A673 (cell line): ENCODE measurements around the gene DGAT2. TPM values are rescaled to one million over a fixed set of nuclear protein-coding genes. Genes with fewer than 3 reads are reported as not detected.

Source experiments
- BruUV-seq: library from RNA; stranded (reverse); fragments of 400-500 nt; replicated peaks from 2 replicates; lab custom pipeline; 2021; lab: Mats Ljungman, UMichigan
- CTCF ChIA-PET: fragments of 300-600 bp; sonication (Branson Sonifier 250); formaldehyde crosslinking; loops from one replicate; lab custom pipeline; 2022; ENCODE audit warnings: antibody characterized with exemption; lab: Charles Lee
- POLR2A ChIA-PET: fragments of 300-600 bp; sonication (Branson Sonifier 250); formaldehyde crosslinking; loops from one replicate; lab custom pipeline; 2022; ENCODE audit warnings: antibody characterized with exemption; ENCODE audit not compliant: low non-redundant PET; lab: Charles Lee
- DNase-seq: peaks from one replicate; pipeline ENCODE4 v3.0.0-alpha.2; 2015; ENCODE audit warnings: low spot score
- H3K27ac ChIP-seq: fragments of 200-600 bp; sonication (generic); 2 replicates; pipeline ENCODE4 v1.5.1; 2016; ENCODE audit warnings: mixed run types, low read depth, mild to moderate bottlenecking, mixed read lengths, antibody characterized with exemption, low read length; ENCODE audit not compliant: poor library complexity, severe bottlenecking
- H3K27me3 ChIP-seq: fragments of 200-600 bp; sonication (generic); replicated peaks from 2 replicates; pipeline ENCODE4 v1.6.1; 2017; ENCODE audit warnings: mixed run types, low read depth, mild to moderate bottlenecking, mixed read lengths, antibody characterized with exemption, low read length; ENCODE audit not compliant: insufficient read depth, poor library complexity
- H3K36me3 ChIP-seq: fragments of 200-600 bp; sonication (generic); 2 replicates; pipeline ENCODE4 v1.6.1; 2016; ENCODE audit warnings: mixed run types, mild to moderate bottlenecking, mixed read lengths, antibody characterized with exemption, low read length; ENCODE audit not compliant: insufficient read depth, poor library complexity, severe bottlenecking
- H3K4me1 ChIP-seq: fragments of 200-600 bp; sonication (generic); 2 replicates; pipeline ENCODE4 v1.6.1; 2017; ENCODE audit warnings: mixed run types, mild to moderate bottlenecking, mixed read lengths, antibody characterized with exemption, low read length; ENCODE audit not compliant: insufficient read depth, poor library complexity, severe bottlenecking
- H3K4me3 ChIP-seq: fragments of 200-600 bp; sonication (generic); 2 replicates; pipeline ENCODE4 v1.5.1; 2016; ENCODE audit warnings: low read depth, mixed run types, mild to moderate bottlenecking, mixed read lengths, low read length; ENCODE audit not compliant: poor library complexity, severe bottlenecking
- H3K9me3 ChIP-seq: fragments of 200-600 bp; sonication (generic); 2 replicates; pipeline ENCODE4 v1.6.1; 2016; ENCODE audit warnings: mixed run types, low read depth, mild to moderate bottlenecking, mixed read lengths, antibody characterized with exemption, low read length; ENCODE audit not compliant: poor library complexity, severe bottlenecking
- CTCF ChIP-seq: fragments of 300-800, 200-600 bp; sonication (generic); conservative IDR thresholded peaks from 2 replicates; pipeline ENCODE4 v1.5.1; 2017; ENCODE audit warnings: low read depth, mild to moderate bottlenecking, antibody characterized with exemption, low read length, moderate library complexity, mixed read lengths
- EZH2 ChIP-seq: fragments of 200-600 bp; sonication (generic); IDR thresholded peaks from 2 replicates; pipeline ENCODE4 v1.6.1; 2017; ENCODE audit warnings: borderline replicate concordance, low read depth, mild to moderate bottlenecking, mixed read lengths, antibody characterized with exemption, low read length; ENCODE audit not compliant: poor library complexity, severe bottlenecking
- intact Hi-C: fragments of 100-400 bp; cut with micrococcal nuclease; formaldehyde crosslinking; loops from one replicate; pipeline ENCODE4 v1.10.0; 2022; ENCODE audit not compliant: unreplicated experiment
- total RNA-seq: library from RNA; stranded (reverse); gene quantifications from 2 replicates; pipeline ENCODE4 v1.2.3, GENCODE V29; 2021

Gene DGAT2
- total RNA-seq, 1 experiment from 2014 or later = 3.7 TPM

GRCh38 chr11:75785187-75785586 lies 16.6 kb downstream of the DGAT2 start:
- Histone ChIP-seq H3K27ac (no peak overlapping the region), H3K4me3 (no peak overlapping the region), H3K27me3 (no peaks in the 10 kb centered on the region), H3K36me3 (no peaks in the 10 kb centered on the region), H3K9me3 (no peaks in the 10 kb centered on the region), H3K4me1 (no peaks in the 10 kb centered on the region)
- POLR2A ChIA-PET = no interaction called here
- CTCF ChIA-PET = no interaction called here
- no peak for DNase-seq
- TF ChIP-seq CTCF (no peak), EZH2 (no peak)
- no TSS peak for BruUV-seq
- intact Hi-C loops = no loop called here

GRCh38 chr11:75786101-75786736 lies 17.6 kb downstream of the DGAT2 start:
- Histone ChIP-seq H3K4me3 (no peak overlapping the region), H3K36me3 (no peaks in the 10 kb centered on the region), H3K9me3 (no peaks in the 10 kb centered on the region), H3K4me1 (no peaks in the 10 kb centered on the region), H3K27ac (no peak overlapping the region), H3K27me3 (no peaks in the 10 kb centered on the region)
- BruUV-seq = no TSS peak
- ChIA-PET CTCF (interaction anchor here (0.6 kb wide), 1 partner anchor 63 kb away, joined by 4 read pairs; no protein-coding TSS in a partner anchor), POLR2A (no interaction called here)
- TF ChIP-seq EZH2 = no peak
- TF ChIP-seq CTCF = no peak
- intact Hi-C loops = no loop called here
- no peak for DNase-seq

- ChIA-PET POLR2A (no interaction called here), CTCF (no interaction called here)
- TF ChIP-seq EZH2 (no peak), CTCF (no peak)
- intact Hi-C loops = no loop called here
- H3K4me1 ChIP-seq = no peaks in the 10 kb centered on the region
- no peak overlapping the region for H3K4me3 ChIP-seq
- DNase-seq = no peak
- H3K36me3 ChIP-seq = no peaks in the 10 kb centered on the region
- no peaks in the 10 kb centered on the region for H3K27me3 ChIP-seq
- H3K9me3 ChIP-seq = no peaks in the 10 kb centered on the region
- no peak overlapping the region for H3K27ac ChIP-seq
- no TSS peak for BruUV-seq
Measured at GRCh38 chr11:75789521-75789920, 20.9 kb downstream of the DGAT2 start.
